ENCODE data around the gene TOM1L2. TPM values are rescaled to one million over a fixed set of nuclear protein-coding genes. Genes with fewer than 3 reads are reported as not detected.

Gene TOM1L2
- total RNA-seq, 1 experiment from 2014 or later, result 24.1 TPM

DNA sequence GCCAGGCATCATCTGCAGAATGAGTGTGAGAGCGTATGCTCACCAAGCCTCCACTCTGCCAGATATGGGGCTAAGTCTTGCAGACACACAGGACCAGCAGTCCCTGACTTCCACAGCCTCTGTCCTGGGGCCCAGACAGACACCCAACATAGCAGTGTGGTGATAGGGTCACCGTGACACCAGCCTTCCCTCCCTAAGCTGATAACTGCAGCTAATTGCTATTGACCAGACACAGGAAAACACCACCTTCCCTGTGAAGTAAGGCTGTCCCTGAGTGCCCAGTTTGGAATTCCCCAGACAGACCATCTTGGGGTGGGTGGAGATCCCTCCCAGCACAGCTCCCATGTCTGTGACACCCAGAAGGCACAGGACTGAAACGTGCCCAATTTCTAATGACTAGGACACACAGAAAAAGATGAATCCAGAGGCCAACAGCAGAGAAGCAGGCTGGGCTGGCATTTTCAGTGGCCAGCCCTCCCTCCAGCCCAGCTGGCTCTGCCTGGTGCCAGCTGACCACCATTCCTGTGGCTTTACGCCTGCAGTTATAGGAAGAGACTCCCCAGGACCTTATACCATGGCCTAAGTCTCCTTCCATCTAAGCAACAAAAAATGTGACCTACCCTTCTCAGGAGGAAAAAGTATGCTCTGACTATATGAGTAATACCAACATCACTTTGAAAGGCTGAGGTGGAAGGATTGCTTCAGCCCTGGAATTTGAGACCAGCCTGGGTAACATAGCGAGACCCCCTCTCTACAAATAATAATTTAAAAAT lies 36.5 kb upstream of the TOM1L2 start:
- Histone ChIP-seq H3K9me2 (ENCODE audit: insufficient read depth) (no peaks in the 10 kb centered on the region), H3K9ac (ENCODE audit: low read length) (no peak overlapping the region), H3K36me3 (ENCODE audit: control insufficient read depth in 1 of 2, insufficient read depth in 2 of 2, low read length in 2 of 2) (no peaks in the 10 kb centered on the region), H3K27me3 (ENCODE audit: insufficient read depth, low read length) (no peaks in the 10 kb centered on the region), H2AFZ (ENCODE audit: low read depth, low read length, poor library complexity, severe bottlenecking) (no peak overlapping the region), H3K9me3 (ENCODE audit: control insufficient read depth in 1 of 2, insufficient read depth in 1 of 2, low read depth in 1 of 2, low read length in 2 of 2) (no peaks in the 10 kb centered on the region), H4K20me1 (ENCODE audit: insufficient read depth) (no peaks in the 10 kb centered on the region), H3K4me2 (ENCODE audit: low read length) (no peak overlapping the region), H3K27ac (ENCODE audit: low read depth, low read length) (no peak overlapping the region), H3K4me1 (ENCODE audit: control insufficient read depth in 1 of 2, insufficient read depth in 2 of 2, low read length in 2 of 2) (no peaks in the 10 kb centered on the region), H3K4me3 (replicated peaks in 1 of 2; ENCODE audit: low read depth in 1 of 2, low read length in 2 of 2) (no peak overlapping the region), H3K79me2 (ENCODE audit: insufficient read depth, low read length) (no peaks in the 10 kb centered on the region)
- no TSS peak for BruUV-seq (replicated peaks)
- TF ChIP-seq EZH2 (IDR thresholded peaks at IDR 0.05) (no peak), SP1 (IDR thresholded peaks at IDR 0.05; ENCODE audit: low read depth) (no peak), YY1 (IDR thresholded peaks at IDR 0.05; ENCODE audit: extremely low read depth, insufficient replicate concordance, low read depth, low read length) (no peak), ELF1 (IDR thresholded peaks at IDR 0.05; ENCODE audit: borderline replicate concordance, low read depth) (no peak), ZNF274 (IDR thresholded peaks at IDR 0.05; ENCODE audit: low read depth, low read length) (no peak), SIN3A (IDR thresholded peaks at IDR 0.05; ENCODE audit: low read depth) (no peak), POLR2A (IDR thresholded peaks at IDR 0.05; ENCODE audit: borderline replicate concordance, extremely low read depth, insufficient read depth, insufficient read length) (no peak), RAD21 (IDR thresholded peaks at IDR 0.05; ENCODE audit: low read depth) (no peak), CBX3 (IDR thresholded peaks at IDR 0.05; ENCODE audit: low read depth) (no peak), FOSL1 (IDR thresholded peaks at IDR 0.05; ENCODE audit: low read depth) (no peak), CEBPB (IDR thresholded peaks at IDR 0.05; ENCODE audit: low read depth) (no peak)
- TF ChIP-seq, protein P1, sequence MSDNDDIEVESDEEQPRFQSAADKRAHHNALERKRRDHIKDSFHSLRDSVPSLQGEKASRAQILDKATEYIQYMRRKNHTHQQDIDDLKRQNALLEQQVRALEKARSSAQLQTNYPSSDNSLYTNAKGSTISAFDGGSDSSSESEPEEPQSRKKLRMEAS (IDR thresholded peaks at IDR 0.05), result no peak
- TF ChIP-seq, protein P2, sequence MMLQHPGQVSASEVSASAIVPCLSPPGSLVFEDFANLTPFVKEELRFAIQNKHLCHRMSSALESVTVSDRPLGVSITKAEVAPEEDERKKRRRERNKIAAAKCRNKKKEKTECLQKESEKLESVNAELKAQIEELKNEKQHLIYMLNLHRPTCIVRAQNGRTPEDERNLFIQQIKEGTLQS (IDR thresholded peaks at IDR 0.05), result no peak
- ChIA-PET POLR2A (no interaction called here), CTCF (interaction anchor here (2.1 kb wide), 1 partner anchor 15 kb away, joined by 6 read pairs; no protein-coding TSS in a partner anchor), RAD21 (ENCODE audit: low non-redundant PET in 1 of 2, low total read pairs in 2 of 2, uncharacterized antibody in 2 of 2, unreplicated experiment in 2 of 2) (no interaction called here)
- no peak for ATAC-seq
- DNase-seq (ENCODE audit: low read depth, low spot score), result no peak
- intact Hi-C loops (cut with micrococcal nuclease), result no loop called here
